GM19328 (cell line): ENCODE measurements around the gene TFAP2E.
"Not testable (repeated sequence)": the region's sequence is repeated elsewhere in the genome, so short reads cannot be mapped to it uniquely, and the experiment has no call there.

Experiments used
- ATAC-seq: cut with Tn5 transposase; IDR thresholded peaks from one replicate; pipeline ENCODE4 v1.9.1; 2021; ENCODE audit warnings: mild to moderate bottlenecking, moderate library complexity; ENCODE audit not compliant: unreplicated experiment

The TFAP2E gene

DNA sequence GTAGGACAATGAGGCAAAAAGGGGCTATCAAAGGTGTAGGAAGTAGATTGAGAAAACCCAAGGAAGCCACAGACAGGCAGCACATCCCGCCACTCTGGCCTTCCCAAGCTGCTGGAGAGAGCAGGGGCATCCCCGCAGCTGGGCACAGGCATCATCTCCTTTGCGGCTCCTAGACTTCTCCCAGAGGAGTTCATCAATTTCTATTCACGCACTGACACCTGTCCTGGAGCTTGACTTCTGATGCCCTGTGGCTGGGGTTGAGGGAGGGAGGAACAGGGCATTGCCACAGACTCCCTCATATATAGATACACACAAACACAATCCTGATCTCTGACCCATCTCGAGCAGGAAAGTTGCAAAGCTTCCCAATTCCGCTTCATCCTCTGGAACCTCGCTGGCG is 1.9 kb upstream of the TFAP2E start:
- no peak for ATAC-seq

DNA sequence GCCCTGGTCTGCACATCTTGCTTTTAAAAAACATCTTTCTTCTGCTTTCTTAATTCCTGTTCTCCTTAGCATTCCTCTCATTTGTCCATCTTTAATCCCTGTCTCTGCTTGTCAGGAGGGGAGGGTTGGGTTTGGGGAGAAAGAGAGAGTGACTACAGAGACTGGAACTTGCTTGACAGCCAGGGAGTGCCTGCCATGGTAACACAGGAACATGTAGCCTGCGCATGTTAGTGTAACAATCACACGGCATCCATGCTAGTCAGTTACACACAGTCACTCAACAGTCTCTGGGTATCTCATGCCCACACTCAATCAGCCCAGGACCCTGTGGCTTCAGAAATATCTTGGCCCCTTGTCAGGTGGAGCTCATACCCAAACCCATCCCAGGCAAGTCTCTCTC is 818 bp upstream of the TFAP2E start:
- ATAC-seq: no peak

DNA sequence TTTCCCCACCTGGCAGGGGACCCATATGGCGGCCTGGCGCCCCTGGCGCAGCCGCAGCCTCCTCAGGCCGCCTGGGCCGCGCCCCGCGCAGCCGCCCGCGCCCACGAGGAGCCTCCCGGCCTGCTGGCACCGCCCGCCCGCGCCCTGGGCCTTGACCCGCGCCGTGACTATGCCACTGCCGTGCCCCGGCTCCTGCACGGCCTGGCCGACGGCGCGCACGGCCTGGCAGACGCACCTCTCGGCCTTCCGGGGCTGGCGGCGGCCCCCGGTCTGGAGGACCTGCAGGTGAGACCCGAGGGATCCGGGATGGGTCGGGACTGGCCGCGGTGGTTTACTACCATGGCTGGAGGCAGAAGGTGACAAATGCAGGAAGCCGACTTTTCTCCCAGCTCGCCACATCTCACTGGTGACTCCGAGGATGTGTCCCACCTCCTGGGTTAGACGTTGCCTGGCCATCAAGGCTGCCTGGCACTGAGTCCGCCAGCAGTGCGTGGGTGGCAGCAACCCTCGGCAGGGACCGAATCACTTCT is 1.1 kb downstream of the TFAP2E start:
- ATAC-seq: no peak

DNA sequence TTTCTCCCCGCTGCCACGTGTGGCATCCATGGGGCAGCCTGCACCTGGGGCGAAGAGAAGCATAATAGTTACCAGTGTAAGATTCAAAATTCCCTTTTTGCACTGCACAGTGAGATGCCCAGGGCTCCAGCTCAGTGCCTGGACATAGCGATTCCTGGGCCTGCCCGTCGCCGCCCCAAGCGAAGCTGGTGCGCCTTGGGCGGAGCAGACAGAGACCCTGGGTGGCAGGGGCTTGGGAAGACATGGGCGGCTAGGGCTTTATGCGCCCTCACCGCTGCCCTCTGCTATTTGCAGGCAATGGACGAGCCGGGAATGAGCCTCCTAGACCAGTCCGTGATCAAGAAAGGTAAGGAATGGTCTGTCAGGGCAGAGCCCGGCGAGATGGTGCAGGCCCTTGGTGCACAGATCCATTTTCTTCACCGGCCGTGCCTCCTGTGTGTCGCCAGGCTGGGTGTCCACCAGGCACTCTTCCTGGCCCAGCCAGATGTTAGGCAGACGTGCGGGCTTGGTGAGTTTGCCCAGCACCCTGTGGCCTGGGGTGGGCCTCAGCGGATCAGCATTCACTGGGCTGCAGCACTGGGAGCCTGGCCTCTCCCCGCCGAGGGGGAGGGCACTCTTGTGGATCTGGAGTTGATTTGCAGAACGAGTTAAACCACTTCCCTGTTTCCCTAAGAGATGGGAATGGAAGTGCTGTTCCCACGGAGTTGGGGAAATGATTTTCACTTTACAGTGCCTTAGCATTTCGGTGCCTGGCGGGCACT is 1.7 kb downstream of the TFAP2E start:
- ATAC-seq: no peak

DNA sequence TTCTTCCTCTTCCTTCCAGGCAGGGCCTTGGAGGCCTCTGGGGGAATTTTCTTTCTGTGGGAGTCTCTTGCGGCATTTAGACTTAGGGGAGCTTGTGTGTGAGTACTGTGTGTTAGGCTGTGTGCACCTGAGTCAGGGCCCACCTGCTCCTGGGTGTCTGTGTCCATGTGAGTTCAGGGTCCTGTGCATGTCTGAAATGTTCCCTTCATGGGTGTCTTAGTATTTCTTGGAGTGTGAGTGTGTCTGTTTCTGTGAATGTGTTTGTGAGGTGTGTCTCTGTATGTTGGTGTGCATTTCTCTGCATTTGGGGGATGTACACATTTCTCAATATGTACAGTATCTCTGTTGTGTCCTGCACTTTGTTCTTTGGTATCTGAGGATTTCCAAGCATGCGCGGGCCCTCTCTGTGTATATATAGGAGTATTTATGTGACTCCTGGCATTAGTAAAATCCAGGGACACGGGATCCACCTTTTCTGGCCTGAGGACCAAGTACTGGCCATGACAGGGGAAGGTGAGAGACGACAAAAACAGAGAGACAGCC is 2.4 kb downstream of the TFAP2E start:
- no peak for ATAC-seq

DNA sequence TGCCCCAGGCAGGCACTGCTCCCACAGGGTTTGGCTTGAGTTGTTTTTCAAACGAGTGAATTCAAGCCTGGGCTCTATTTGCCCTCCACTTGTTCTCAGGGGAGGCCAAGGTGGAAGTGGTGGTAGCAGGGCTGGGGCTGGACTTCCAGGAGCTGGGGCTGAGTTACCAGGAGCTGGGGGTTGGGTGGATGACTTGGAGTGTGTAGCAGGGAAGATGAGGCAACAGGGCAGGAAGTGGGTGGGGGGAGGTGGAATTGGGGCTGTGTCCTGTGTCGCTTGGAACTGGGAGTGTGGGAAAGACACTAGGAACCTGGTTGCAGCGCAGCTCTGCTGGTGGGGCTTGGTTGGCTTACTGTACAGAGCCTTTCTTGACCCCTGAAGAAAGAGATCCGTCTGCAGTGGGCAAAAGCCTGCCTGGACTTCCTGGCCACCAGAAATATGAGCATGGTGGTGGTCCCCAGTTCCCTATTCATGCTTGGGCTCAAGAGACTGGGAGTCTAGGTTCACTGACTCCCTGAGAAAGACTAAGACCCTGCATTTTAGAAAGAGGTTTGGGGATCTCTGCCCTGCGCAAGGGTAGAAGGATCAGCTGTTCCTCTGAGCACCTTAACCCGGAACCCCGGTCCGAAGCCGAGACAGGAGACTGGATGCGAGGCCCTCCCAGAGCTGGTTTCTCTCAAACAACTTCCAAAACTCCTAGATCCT is 3.1 kb downstream of the TFAP2E start:
- ATAC-seq: no peak

DNA sequence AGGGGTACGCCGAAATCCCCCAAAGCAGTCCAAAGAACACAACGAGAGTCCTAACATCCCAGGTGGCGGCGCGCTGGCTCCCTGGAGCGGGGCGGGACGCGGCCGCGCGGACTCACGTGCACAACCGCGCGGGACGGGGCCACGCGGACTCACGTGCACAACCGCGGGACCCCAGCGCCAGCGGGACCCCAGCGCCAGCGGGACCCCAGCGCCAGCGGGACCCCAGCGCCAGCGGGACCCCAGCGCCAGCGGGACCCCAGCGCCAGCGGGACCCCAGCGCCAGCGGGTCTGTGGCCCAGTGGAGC is 3.6 kb downstream of the TFAP2E start:
- not testable (repeated sequence) for ATAC-seq

DNA sequence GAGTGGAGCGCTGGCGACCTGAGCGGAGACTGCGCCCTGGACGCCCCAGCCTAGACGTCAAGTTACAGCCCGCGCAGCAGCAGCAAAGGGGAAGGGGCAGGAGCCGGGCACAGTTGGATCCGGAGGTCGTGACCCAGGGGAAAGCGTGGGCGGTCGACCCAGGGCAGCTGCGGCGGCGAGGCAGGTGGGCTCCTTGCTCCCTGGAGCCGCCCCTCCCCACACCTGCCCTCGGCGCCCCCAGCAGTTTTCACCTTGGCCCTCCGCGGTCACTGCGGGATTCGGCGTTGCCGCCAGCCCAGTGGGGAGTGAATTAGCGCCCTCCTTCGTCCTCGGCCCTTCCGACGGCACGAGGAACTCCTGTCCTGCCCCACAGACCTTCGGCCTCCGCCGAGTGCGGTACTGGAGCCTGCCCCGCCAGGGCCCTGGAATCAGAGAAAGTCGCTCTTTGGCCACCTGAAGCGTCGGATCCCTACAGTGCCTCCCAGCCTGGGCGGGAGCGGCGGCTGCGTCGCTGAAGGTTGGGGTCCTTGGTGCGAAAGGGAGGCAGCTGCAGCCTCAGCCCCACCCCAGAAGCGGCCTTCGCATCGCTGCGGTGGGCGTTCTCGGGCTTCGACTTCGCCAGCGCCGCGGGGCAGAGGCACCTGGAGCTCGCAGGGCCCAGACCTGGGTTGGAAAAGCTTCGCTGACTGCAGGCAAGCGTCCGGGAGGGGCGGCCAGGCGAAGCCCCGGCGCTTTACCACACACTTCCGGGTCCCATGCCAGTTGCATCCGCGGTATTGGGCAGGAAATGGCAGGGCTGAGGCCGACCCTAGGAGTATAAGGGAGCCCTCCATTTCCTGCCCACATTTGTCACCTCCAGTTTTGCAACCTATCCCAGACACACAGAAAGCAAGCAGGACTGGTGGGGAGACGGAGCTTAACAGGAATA is 4.2 kb downstream of the TFAP2E start:
- ATAC-seq: no peak

DNA sequence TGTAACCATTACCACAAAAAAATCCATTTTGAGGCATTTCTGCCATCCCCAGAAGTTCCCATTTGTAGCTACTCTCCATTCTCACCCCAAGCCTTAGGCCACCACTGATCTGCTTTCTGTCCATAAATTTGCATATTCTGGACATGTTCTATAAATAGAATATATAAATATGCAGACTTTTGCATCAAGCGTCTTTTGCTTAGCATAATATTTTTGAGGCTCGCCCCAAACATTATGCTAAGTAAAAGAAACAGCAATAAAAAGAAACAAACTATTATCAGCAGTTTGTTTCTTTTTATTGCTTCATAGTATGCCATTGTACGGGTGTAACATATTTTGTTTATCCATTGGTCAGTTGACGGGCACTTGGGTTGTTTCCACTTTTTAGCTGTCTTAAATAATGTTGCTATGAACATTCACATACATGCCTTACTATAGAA is 7.9 kb downstream of the TFAP2E start:
- ATAC-seq: no peak

DNA sequence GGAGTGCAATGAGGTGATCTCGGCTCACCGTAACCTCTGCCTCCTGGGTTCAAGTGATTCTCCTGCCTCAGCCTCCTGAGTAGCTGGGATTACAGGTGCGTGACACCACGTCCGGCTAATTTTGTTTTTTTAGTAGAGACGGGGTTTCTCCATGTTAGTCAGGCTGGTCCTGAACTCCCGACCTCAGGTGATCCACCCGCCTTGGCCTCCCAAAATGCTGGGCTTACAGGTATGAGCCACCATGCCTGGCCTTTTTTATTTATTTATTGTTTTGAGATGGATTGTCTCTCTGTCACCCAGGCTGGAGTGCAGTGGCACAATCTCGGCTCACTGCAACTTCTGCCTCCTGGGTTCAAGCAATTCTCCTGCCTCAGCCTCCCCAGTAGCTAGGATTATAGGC is 8.5 kb downstream of the TFAP2E start:
- ATAC-seq: not testable (repeated sequence)

DNA sequence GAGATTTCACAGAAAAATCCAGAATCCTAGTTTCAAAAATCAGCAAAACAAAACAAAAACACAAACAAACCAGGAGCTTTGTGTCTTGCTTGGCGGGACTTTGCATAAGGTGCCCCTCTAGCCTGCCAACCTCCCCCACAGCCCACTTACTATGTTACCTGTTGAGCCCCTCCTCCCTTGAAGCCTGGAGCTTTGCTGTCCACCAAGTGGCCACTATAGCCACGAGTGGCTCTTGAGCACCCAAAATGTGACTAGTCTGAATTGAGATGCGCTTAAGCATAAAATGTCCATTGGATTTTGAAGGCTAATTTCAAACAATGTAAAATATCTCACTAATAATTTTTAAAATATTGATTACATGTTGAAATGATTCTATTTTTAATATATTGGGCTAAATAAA is 12.2 kb downstream of the TFAP2E start:
- no peak for ATAC-seq

DNA sequence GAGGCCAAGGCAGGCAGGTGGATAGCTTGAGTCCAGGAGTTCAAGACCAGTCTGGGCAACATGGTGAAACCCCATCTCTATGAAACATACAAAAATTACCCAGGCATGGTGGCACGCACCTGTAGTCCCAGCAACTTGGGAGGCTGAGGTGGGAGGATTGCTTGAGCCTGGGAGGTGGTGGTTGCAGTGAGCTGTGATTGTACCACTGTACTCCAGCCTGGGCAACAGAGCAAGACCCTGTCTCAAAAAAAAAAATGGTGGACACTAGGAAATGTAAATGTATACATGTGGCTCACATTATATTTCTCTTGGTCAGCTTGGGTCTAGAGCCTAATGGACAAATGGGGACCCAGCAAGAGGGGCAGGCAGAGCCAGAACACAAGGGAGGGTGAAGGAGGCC is 12.7 kb downstream of the TFAP2E start:
- ATAC-seq: not testable (repeated sequence)

DNA sequence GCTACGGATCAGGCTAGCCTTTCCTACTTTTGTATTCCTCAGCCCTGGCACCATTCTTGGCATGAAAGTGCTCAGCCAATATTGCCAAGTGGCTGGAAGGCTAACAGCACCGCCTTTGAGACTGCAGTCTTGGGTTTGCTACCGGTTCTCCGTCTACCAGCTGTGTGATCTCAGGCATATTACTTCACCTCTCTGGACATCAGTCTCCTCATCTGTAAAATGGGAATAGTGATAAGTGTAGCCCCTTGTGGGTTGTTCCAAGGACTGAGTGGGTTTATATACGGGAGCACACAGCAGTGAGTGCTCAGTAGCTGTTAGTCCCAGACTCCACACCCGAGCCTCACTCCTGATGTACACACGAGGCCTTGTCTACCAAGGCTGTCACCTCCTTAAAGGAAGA is 13.7 kb downstream of the TFAP2E start:
- ATAC-seq: no peak

DNA sequence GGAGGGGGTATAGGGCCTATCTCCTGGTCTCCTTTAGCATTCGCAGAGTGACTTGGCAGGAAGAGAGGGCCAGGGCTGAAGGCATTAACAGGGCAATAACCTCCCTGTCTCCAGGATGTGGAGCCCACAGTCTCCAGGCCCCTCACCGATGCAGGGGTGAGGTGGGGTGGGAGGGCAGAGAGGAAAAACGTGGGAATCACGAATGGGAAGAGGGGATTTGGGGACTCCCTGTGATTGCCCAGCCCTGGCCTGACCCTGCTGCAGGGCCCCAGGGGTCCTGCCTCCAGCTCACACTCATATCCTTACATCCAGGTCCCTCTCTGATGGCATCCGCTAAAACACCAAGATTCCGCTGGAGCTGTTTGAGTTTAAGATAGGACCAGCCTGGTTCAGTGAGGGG is 14.6 kb downstream of the TFAP2E start:
- ATAC-seq: no peak

DNA sequence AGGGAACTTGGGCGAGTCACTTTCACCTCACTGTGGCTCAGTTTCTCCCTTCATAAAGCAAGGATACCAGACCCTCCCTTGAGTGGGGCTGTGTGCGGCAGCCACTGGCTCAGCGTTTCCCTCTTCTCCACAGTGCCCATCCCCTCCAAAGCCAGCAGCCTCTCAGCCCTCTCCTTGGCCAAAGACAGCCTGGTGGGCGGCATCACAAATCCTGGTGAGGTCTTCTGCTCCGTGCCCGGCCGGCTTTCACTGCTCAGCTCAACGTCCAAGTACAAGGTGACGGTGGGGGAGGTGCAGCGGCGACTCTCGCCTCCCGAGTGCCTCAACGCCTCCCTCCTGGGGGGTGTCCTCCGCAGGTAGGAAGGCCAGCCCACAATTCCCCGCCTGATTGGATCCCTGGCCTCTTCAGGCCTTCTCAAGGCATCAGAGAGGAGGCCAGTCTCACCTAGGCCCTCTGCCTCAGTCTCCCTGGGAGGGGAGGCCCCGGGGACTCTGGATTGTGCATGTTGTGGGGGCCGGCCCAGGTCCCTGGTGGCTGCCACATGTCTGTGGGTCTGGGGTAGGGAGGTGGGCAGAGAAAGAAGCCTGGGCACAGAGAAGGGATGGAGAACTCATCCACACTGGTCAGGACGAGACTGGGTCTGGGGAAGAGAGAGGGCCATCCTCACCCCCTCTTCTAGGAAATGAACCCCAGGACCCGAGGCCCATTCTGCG is 15.2 kb downstream of the TFAP2E start:
- no peak for ATAC-seq

DNA sequence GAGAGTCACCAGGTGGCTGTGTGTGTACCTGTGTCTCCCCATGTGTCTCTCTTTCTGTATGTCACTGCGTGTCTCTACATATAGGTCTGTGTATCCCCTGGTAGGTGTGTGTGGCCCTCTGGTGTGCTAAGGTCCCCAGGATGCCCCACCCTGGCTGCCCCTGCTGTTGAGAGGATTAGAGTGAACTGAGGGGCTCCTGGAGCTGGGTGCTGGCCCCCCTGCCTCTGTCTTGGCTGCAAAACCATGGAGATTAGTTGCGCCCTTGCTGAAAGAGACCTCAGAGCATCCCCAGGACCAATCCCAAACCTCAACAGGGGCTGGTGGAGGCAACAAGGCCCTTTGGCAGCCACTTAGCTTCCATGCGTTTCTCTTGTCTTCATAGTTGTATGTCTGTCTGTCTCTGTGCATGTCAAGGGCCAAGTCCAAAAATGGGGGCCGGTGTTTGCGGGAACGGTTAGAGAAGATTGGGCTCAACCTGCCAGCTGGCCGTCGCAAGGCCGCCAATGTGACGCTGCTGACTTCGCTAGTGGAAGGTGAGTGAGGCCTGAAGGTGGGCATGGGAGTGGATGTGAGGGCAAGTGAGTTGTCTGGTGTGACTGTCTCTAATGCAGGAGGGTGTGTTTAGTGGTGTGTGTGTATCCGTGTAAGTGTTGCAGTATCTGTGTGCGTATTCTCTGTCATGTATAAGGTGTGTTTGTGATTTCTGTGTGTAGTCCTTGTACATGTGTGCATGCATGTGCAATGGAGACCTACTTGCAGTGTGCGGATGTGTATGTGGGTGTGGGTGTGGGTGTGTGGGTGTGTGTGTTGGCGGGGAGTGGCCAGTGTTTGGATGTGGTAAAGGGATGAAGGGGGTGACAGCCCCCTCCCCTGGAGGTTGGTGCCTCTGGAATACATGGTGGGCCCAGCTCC is 16.7 kb downstream of the TFAP2E start:
- no peak for ATAC-seq

DNA sequence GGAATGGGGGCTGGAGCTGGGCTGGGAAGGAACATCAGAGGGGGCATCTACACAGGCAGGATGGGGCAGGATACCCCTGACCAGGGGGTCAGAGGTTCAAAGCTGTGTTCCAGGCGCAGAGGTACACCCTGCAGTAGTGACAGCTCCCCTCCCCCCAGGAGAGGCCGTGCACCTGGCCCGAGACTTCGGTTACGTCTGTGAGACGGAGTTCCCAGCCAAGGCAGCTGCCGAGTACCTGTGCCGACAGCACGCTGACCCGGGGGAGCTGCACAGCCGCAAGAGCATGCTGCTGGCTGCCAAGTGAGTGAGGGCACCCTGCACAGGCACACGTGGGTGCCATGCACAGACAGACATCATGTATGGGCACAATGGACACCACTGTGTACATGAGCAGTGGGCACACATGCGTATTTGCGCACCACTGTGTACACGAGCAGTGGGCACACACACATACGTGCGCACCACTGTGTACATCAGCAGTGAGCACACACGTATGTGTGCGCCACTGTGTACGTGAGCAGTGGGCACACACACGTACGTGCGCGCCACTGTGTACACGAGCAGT is 17.4 kb downstream of the TFAP2E start:
- ATAC-seq: no peak

DNA sequence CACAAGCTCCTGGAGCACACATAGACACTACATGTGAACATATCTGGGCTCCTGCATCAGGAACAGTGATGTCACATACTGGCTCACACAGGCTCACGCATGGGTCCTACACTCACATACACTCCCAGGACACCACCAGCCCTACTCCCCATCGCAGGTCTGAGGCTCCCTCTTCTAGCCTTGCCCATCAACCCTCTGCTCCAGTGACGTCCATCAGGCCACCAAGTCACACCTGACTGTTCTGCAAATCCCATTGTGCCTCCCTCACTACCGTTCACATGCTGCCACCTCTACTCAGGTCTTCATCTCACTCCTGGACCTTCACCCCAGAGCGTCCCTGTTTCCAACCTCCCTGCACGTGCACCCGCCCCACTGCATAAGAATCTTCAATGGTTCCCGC is 18.1 kb downstream of the TFAP2E start:
- no peak for ATAC-seq
